ENCODE results near the gene OR6B3. TPM values are rescaled to one million over a fixed set of nuclear protein-coding genes. Genes with fewer than 3 reads are reported as not detected.

The OR6B3 gene
- total and polyA plus RNA-seq, 2 donors (not counting 1 experiment from before 2014, with no cell fraction given) = not detected

- no peaks in the 10 kb centered on the region for H3K79me2 ChIP-seq (ENCODE audit: control insufficient read depth, insufficient read depth, low read length)
- no peak overlapping the region for H3K9ac ChIP-seq (ENCODE audit: insufficient read depth, low read length)
- no peak overlapping the region for H3K4me2 ChIP-seq (ENCODE audit: extremely low read depth, insufficient read depth, low read length)
- no peaks in the 10 kb centered on the region for H4K20me1 ChIP-seq (ENCODE audit: control insufficient read depth, extremely low read depth, insufficient read depth, low read length)
- no peaks in the 10 kb centered on the region for H3K4me1 ChIP-seq (ENCODE audit: control insufficient read depth, extremely low read depth, insufficient read depth, low read length)
- no peaks in the 10 kb centered on the region for H3K36me3 ChIP-seq (ENCODE audit: control insufficient read depth, insufficient read depth, low read length)
- H3K9me3 ChIP-seq (ENCODE audit: control insufficient read depth, insufficient read depth, low read depth, low read length) = no peaks in the 10 kb centered on the region
- H3K27ac ChIP-seq (ENCODE audit: insufficient read depth, low read length) = no peak overlapping the region
- no peak for DNase-seq (ENCODE audit: low read depth in 2 of 2)
- H2AFZ ChIP-seq (ENCODE audit: low read length) = no peak overlapping the region
- H3K4me3 ChIP-seq (replicated peaks in 1 of 4; ENCODE audit: control extremely low read depth in 1 of 4, insufficient read depth in 1 of 4, low read depth in 3 of 4, low read length in 4 of 4) = no peak overlapping the region
- TF ChIP-seq CTCF (conservative IDR thresholded peaks at IDR 0.05 in 1 of 2, IDR thresholded peaks at IDR 0.05 in 1 of 2; ENCODE audit: low read depth in 1 of 2, low read length in 2 of 2) (no peak), EZH2 (IDR thresholded peaks at IDR 0.05; ENCODE audit: low read length, missing control alignments) (no peak)
- no peaks in the 10 kb centered on the region for H3K27me3 ChIP-seq (ENCODE audit: control insufficient read depth, insufficient read depth, low read length)
These were observed 20.0 kb downstream of the OR6B3 start for GRCh38 chr2:240033330-240033678.

DNA sequence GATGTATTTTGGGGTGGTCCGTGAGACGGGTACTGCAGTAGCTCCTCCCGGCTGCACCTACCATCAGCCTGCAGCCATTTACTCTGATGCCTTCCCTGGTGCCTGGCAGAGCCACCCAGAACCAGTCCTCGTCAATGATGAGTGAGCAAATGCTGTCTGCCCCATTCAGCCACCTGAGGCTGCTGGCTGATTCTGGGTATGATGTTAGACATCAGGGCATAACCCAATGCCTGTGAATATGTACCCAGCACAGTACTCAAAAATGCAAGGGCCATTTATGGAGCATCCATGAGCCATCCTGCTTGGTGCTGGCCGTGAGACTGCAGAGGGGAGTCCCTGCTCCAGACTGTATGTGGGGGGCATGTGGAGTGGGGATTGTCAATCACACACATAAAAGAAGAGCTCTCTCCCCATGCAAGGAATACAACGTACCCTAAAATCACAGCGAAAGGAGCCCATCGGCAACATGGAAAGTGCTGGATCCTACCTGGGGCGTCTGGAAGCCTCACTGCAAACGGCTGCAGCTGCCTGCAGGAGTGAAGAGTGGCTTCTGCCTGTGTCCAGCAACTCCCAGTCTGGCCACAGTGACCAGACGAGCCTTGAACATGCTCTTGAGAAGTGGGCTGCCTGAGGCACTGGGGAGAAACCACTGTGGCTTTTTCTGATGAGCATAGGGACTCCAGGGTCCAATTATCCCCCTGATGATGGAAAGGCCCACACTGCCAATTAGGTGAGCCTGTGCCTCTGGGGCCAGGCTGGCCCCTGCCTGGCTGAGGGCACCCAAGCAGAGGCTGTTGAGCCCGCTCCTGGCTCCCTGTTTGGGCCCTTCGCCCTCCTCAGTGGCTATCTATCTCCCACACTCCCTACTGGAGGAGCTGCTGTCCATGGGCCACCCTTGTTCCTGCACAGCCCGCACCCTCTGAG, 20.7 kb downstream of the OR6B3 start:
- Histone ChIP-seq H3K36me3 (ENCODE audit: control insufficient read depth, insufficient read depth, low read length) (no peaks in the 10 kb centered on the region), H4K20me1 (ENCODE audit: control insufficient read depth, extremely low read depth, insufficient read depth, low read length) (no peaks in the 10 kb centered on the region), H3K9ac (ENCODE audit: insufficient read depth, low read length) (no peak overlapping the region), H3K27me3 (ENCODE audit: control insufficient read depth, insufficient read depth, low read length) (no peaks in the 10 kb centered on the region), H3K4me1 (ENCODE audit: control insufficient read depth, extremely low read depth, insufficient read depth, low read length) (no peaks in the 10 kb centered on the region), H2AFZ (ENCODE audit: low read length) (no peak overlapping the region), H3K79me2 (ENCODE audit: control insufficient read depth, insufficient read depth, low read length) (no peaks in the 10 kb centered on the region), H3K9me3 (ENCODE audit: control insufficient read depth, insufficient read depth, low read depth, low read length) (no peaks in the 10 kb centered on the region), H3K27ac (ENCODE audit: insufficient read depth, low read length) (no peak overlapping the region), H3K4me2 (ENCODE audit: extremely low read depth, insufficient read depth, low read length) (no peak overlapping the region), H3K4me3 (replicated peaks in 1 of 4; ENCODE audit: control extremely low read depth in 1 of 4, insufficient read depth in 1 of 4, low read depth in 3 of 4, low read length in 4 of 4) (no peak overlapping the region)
- TF ChIP-seq CTCF (conservative IDR thresholded peaks at IDR 0.05 in 1 of 2, IDR thresholded peaks at IDR 0.05 in 1 of 2; ENCODE audit: low read depth in 1 of 2, low read length in 2 of 2) (no peak), EZH2 (IDR thresholded peaks at IDR 0.05; ENCODE audit: low read length, missing control alignments) (no peak)
- no peak for DNase-seq (ENCODE audit: low read depth in 2 of 2)

DNA sequence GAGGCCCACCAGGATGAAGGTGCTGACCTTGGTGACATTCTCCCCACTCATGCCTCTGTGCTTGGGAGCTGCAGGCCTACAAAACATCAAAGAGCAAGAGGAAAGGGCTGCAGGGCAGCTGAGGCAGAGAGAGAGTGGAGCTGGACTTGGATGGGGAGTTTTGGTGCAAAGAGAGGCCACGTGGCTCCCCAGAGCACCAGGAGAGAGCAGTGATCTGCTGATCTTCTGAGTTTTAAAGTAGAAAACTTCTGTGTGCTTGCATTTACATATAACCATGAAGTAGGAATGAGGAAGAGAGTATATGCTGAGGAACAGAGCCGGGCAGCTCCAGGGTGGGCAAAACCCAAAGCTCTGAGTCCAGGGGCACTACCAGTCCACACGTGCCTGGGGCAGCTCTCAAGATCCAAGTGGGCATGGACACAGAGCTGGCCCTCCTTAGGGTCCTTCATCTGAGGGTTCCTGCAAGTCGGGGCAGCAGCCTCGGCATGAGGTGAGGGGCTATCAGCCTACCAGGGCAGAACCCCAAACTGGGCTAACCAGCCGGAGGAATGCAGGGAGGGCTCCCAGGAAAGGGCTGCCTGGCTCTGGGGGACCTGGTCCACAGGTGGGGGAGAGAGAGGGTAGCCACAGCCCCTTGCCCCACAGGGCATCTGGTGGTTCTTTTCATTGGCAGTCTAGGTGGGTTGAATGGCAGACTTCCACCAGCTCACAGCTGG, 22.8 kb downstream of the OR6B3 start, which contains the start of gene OR6B2:
Gene OR6B2, minus strand, starts transcription at position 51 of the 716 bp plus-strand sequence. Its CDS starts 0 bp downstream, at position 51.
- Histone ChIP-seq H3K9ac (ENCODE audit: insufficient read depth, low read length) (no peak within 1 kb of the TSS), H3K4me2 (ENCODE audit: extremely low read depth, insufficient read depth, low read length) (no peak within 1 kb of the TSS), H3K27ac (ENCODE audit: insufficient read depth, low read length) (no peak within 1 kb of the TSS), H4K20me1 (ENCODE audit: control insufficient read depth, extremely low read depth, insufficient read depth, low read length) (no peaks in the 10 kb centered on the region), H3K4me1 (ENCODE audit: control insufficient read depth, extremely low read depth, insufficient read depth, low read length) (no peaks in the 10 kb centered on the region), H3K36me3 (ENCODE audit: control insufficient read depth, insufficient read depth, low read length) (no peaks in the 10 kb centered on the region), H3K27me3 (ENCODE audit: control insufficient read depth, insufficient read depth, low read length) (no peaks in the 10 kb centered on the region), H3K4me3 (replicated peaks in 1 of 4; ENCODE audit: control extremely low read depth in 1 of 4, insufficient read depth in 1 of 4, low read depth in 3 of 4, low read length in 4 of 4) (no peak within 1 kb of the TSS), H3K79me2 (ENCODE audit: control insufficient read depth, insufficient read depth, low read length) (no peaks in the 10 kb centered on the region), H3K9me3 (ENCODE audit: control insufficient read depth, insufficient read depth, low read depth, low read length) (no peaks in the 10 kb centered on the region), H2AFZ (ENCODE audit: low read length) (no peak within 1 kb of the TSS)
- TF ChIP-seq EZH2 (IDR thresholded peaks at IDR 0.05; ENCODE audit: low read length, missing control alignments) = no peak
- no peak for TF ChIP-seq CTCF (conservative IDR thresholded peaks at IDR 0.05 in 1 of 2, IDR thresholded peaks at IDR 0.05 in 1 of 2; ENCODE audit: low read depth in 1 of 2, low read length in 2 of 2)
- no peak for DNase-seq (ENCODE audit: low read depth in 2 of 2)

All from fibroblast of lung (primary cell).